ENCODE data around the gene NPHP4.

DNA sequence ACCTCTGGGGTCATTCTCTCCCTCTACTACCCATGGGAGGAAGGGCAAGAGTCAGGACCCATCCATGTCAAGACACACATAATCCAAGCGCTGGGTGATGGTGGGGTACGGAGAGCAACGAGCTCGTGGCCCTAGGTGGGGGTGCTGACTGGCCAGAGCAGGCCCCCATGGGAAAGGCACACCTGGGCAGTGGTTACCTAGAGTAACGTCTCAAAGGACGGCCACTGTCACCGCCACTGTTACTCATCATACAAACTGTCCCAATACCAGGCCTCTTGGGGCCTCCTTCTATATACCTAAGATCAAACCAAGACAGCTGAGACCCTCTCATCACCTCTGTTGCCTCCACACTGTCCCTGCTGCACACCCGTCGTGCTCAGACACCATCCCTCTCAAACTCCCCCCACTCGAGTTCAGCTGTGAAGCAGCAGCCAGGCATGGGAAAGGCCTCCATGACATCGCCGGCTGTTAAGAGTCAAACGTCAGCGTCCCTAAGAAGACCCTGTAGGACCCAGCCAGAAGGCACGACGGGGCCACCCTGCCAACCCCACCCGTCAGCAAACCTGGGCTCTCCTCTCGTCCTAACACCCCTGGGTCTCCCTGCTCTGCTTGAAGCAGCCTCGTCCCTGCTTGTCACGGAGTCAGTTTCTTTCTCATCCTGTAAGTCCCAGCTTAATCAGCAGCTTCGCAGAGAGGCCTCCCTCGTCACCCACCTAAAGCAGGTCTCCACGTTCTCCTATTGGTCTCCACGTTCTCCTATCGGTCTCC lies 15.3 kb downstream of the NPHP4 start:
- TF ChIP-seq, protein P1, sequence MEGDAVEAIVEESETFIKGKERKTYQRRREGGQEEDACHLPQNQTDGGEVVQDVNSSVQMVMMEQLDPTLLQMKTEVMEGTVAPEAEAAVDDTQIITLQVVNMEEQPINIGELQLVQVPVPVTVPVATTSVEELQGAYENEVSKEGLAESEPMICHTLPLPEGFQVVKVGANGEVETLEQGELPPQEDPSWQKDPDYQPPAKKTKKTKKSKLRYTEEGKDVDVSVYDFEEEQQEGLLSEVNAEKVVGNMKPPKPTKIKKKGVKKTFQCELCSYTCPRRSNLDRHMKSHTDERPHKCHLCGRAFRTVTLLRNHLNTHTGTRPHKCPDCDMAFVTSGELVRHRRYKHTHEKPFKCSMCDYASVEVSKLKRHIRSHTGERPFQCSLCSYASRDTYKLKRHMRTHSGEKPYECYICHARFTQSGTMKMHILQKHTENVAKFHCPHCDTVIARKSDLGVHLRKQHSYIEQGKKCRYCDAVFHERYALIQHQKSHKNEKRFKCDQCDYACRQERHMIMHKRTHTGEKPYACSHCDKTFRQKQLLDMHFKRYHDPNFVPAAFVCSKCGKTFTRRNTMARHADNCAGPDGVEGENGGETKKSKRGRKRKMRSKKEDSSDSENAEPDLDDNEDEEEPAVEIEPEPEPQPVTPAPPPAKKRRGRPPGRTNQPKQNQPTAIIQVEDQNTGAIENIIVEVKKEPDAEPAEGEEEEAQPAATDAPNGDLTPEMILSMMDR (IDR thresholded peaks at IDR 0.05) = no peak
- TF ChIP-seq POLR2A (IDR thresholded peaks at IDR 0.05) = no peak

Measured in right lobe of liver (tissue), 4 donors.